CD4-positive, alpha-beta T cell treated with Interleukin-6 at 100 ng/mL for 8 hours (primary cell): ENCODE data around the gene AKAP13.
A peak's percentile ranks its signal among the peaks of the same experiment; 100 is the strongest.

Experiments used
- DNase-seq: peaks from one replicate; pipeline ENCODE4 v3.0.0-alpha.2; 2020; ENCODE audit warnings: mixed read lengths, low spot score

AKAP13 gene

GRCh38 chr15:85702321-85703101 lies 322.1 kb downstream of the AKAP13 start:
- DNase-seq = peak; percentile 46

DNA sequence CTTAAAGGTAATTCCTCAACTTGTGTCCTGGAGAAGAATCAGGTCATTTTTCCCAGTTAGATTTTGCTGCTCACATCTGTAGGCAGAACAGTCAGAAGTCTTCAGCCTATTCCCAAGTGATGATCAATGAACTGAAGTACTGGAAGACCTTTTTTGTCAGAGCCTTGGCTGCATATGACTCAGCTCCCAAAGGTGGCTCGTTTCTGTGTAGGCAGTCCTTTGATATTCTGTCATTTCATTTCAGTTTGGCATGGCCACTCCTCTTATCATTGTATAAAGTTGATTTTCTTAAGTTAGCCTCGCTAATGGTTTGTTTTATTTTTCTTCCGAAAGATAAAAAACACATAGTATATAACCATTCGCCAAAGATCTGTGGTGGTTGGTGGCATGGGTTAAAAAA lies 323.7 kb downstream of the AKAP13 start:
- DNase-seq = no peak

DNA sequence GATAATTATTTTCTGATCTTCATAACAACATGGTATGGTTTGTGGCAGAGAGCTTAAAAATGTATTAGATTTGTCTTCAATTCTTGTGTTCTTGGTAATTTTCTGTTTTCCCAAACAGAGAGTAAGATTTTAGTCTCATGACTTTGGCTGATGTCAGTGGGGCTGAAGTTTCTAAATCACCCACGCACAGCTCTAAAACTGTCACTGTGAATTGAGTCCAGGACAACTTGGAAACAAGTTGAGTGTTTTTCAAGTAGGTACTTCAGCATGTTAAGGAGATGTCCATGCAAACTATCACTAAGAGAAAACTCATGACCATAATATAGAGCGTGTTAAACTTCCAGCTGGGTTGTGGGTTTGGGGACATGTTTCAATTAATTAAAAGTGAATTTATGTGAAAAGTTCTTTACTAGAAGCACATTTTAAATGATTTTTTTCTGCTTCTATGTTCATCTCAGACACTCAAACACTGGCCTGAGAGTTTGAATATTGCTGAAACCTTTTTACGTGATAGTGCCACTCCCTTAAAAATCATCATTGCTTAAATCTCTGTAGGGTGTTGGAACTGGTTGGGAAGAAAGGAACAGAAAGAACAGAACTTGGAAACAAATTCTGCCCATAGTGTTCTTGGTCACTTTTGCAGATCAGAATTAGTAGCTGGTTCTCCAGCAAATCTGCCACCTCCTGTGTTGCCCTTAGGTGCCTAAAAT lies 324.5 kb downstream of the AKAP13 start:
- no peak for DNase-seq

- peak; percentile 47 for DNase-seq
These were observed 326.5 kb downstream of the AKAP13 start for GRCh38 chr15:85706779-85707518.

GRCh38 chr15:85707519-85708338 lies 327.3 kb downstream of the AKAP13 start:
- DNase-seq = peak; percentile 19

DNA sequence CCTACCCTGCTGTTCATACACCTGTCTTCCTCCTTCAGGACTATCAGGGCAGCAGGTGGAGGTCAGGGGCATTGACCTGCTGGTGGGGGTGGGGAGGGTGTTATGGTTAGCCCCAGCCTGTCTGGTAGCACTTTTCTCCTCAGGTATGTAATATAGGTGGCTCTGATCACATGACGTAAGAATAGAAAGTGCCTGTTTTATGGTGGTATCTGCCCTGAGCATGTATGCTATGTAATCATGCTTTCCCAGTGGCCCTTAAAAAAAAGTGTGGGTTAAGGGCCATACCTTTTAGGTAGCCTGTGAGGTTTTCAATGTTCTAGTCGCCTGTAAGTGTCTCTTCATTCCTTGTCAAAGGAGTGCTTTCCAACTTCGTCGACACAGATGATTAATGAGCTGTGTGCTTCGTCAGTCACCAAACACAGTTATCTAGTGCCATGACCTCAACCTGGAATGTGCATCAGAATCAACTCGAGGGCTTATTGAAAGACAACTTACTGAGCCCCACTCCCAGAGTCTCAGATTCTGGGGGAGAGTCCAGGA lies 328.1 kb downstream of the AKAP13 start:
- no peak for DNase-seq

DNA sequence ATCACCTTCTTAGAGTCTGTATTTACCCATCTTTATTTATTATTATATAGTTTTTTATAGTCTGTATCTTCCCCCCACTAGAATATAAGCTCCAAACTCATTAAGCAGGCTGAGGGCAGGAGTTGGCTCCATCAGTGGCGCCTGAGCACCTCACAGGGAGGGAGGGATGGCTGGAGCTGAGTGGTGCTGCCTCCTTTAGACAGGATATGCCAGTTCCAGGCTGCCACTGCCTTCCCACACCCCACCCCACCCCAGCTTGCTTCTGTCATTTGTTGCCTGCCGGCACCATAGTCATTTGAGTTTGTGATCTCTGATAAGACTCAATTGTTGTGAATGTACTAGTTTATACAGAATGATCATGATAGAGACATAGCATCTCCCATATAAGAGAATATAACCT lies 328.8 kb downstream of the AKAP13 start:
- no peak for DNase-seq

DNA sequence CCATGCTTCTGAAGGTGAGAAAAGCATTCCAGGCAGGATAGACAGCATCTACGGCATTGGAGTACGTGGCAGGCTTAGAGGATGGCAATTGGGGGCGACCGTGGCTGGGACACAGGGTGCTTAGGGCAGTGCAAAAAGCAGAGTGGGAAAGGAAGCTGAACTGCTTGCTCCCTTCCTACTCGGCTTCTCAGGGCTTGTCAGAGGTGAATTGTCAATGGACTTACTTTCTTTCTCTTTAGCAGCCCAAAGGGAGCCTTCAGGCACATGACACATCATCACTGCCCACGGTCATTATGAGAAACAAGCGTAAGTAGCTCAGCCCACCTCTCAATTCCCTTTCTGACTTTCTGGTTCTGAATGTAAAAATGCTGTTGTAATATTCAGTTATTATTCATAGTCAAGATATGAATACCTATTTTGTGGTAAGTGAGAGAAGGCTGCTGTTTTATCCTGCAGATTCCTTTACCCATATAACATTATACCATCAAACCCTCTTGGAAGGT lies 330.0 kb downstream of the AKAP13 start:
- no peak for DNase-seq

- no peak for DNase-seq
These were observed 331.3 kb downstream of the AKAP13 start for GRCh38 chr15:85711580-85712192.

GRCh38 chr15:85716261-85716660 lies 335.9 kb downstream of the AKAP13 start:
- DNase-seq = no peak

DNA sequence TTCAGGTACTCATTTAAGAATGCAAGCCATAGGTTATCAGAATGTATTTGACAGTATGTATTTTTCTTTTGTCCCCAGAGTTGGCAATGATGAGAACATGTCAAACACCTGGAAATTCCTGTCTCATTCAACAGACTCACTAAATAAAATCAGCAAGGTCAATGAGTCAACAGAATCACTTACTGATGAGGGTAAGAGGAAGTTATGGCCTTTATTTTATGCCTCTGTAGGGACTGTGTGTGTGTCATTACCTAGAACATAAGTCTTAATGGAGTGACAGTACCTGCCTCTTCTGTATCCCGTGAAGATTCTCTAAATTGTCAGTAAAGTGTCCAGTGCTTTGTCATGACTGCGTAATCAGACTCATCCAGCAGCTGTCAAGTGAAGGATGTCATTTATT lies 336.8 kb downstream of the AKAP13 start:
- no peak for DNase-seq

- DNase-seq = no peak
These were observed 338.0 kb downstream of the AKAP13 start for GRCh38 chr15:85718271-85718971.

DNA sequence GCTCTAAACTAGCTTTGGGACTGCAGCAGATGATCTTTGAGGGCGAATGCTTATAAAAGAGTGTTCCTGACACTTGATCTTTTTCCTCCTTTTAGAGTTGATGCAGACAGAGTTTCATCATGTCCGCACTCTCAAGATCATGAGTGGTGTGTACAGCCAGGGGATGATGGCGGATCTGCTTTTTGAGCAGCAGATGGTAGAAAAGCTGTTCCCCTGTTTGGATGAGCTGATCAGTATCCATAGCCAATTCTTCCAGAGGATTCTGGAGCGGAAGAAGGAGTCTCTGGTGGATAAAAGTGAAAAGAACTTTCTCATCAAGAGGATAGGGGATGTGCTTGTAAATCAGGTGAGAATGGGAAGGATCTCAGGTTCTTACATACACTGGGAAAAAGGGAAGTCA lies 338.6 kb downstream of the AKAP13 start:
- DNase-seq = no peak

- no peak for DNase-seq
These were observed 342.2 kb downstream of the AKAP13 start for GRCh38 chr15:85722374-85723152.

DNA sequence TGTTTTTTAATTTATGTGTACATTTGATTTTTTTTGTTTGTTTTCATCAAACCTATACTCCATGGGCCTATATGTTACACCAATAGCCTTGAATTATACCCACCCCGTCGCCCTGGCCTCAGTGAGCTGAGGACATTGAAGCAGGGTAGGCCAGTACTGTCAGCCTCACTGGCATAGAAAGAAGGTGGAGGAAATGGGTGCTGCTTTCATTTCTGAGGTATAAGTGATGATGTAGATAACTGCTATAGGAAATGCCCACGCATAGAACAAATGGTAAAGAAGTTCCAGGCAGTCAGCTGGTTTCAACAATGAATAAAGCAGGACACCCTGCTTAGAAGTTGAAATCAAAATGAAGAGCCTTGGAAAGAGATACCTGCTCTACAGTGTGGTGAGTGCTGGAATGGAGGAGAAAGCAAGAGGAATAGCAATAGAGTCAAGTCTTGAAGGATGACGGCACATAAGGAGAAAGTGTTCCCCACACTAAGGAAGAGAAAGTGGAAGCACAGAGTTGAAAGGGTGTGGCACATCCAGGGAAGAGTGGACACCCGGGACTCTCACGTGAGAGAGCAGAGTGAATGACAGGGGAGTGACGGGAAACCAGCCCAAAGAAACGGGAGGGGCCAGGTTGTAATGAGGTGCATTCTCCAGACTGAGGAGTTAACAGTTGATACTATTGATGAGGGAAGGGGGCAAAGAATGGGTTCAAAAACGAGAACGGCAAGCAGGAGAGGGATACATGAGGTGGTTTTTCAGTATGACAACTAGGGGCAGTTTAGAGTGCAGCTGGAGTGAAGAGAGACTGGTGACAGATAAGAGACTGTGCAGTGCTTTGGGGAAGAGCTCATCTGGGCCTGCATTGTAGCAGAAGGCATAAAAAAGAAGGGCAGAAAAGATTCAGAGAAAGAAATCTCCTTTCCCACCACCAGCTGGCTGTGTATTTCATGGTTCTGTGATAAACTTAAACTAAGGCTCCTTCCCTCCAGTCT lies 343.9 kb downstream of the AKAP13 start:
- DNase-seq = peak; percentile 27

DNA sequence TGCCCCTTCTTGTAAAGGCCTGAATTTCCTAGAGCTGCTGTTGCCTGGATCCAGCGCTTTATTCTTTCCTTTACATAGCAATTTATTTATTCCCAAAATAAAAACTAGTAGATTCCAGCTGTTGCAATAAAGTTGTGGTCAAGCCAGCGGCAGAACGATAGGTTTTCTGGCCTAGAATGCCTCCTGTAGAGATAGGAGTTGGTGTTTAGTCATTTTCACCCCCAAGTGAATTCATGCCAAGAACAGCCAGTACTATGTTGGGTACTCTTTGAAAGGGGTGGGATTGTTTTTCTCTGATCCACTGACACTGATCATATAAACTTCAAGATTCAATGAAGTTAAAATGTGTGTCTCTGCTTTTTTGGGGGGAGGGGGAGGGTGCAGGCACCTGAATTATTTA lies 344.6 kb downstream of the AKAP13 start:
- no peak for DNase-seq

- DNase-seq = no peak
These were observed 345.2 kb downstream of the AKAP13 start for GRCh38 chr15:85725564-85725963.

GRCh38 chr15:85726454-85726853 lies 346.1 kb downstream of the AKAP13 start:
- DNase-seq = no peak
